Peyer's patch (tissue), 4 donors: ENCODE results near the gene MYO5C. TPM values are rescaled to one million over a fixed set of nuclear protein-coding genes. Genes with fewer than 3 reads are reported as not detected.
A peak's percentile ranks its signal among the peaks of the same experiment; 100 is the strongest.

ENCODE experiments used
- DNase-seq, 3 donors: peaks; one replicate each; pipeline ENCODE4 v3.0.0-alpha.2; 2017 to 2019
- H3K27ac ChIP-seq, 4 donors: fragments of 200-600 bp; sonication (generic); one replicate each; pipeline ENCODE4 v1.5.1; 2016 to 2019
- H3K27me3 ChIP-seq, 2 donors: fragments of 200-600 bp; sonication (generic); one replicate each; pipeline ENCODE4 v1.5.1; 2019
- H3K36me3 ChIP-seq, 3 donors: fragments of 200-600 bp; sonication (generic); one replicate each; pipeline ENCODE4 v1.5.1; 2016 to 2019
- H3K4me1 ChIP-seq, 4 donors: fragments of 200-600 bp; sonication (generic); one replicate each; pipeline ENCODE4 v1.5.1; 2016 to 2019
- H3K4me3 ChIP-seq, 4 donors: fragments of 200-600 bp; sonication (generic); 1 replicate in 3 of 4; 2 replicates in 1 of 4; pipeline ENCODE4 v1.5.1; 2016 to 2019; ENCODE audit warnings: mild to moderate bottlenecking in 1 of 4
- H3K9me3 ChIP-seq, 4 donors: fragments of 200-600 bp; sonication (generic); one replicate each; pipeline ENCODE4 v1.5.1; 2016 to 2019; ENCODE audit warnings: mild to moderate bottlenecking in 1 of 4
- CTCF ChIP-seq, 6 experiments: fragments of 450-650 bp in 4 of 6; fragments of 200-600 bp in 2 of 6; sonication (generic) in 1 of 6; IDR thresholded peaks; one replicate each; pipeline ENCODE4 v1.5.1; 2017 to 2019; ENCODE audit warnings: antibody characterized with exemption in 6 of 6, mild to moderate bottlenecking in 3 of 6, moderate library complexity in 1 of 6
- POLR2A ChIP-seq, 2 donors: fragments of 450-650 bp; IDR thresholded peaks; one replicate each; pipeline ENCODE4 v1.5.1; 2017; ENCODE audit warnings: antibody characterized with exemption in 2 of 2, mild to moderate bottlenecking in 2 of 2, moderate library complexity in 2 of 2
- total RNA-seq, 4 donors: library from RNA; depleted of rRNA; stranded (reverse); fragments of >200 nt; gene quantifications; one replicate each; pipeline ENCODE4 v1.1.0, GENCODE V29; 2016

The MYO5C gene
- total RNA-seq, 4 donors from 2014 or later = 29.1 to 60.2 (median 45.4) TPM

DNA sequence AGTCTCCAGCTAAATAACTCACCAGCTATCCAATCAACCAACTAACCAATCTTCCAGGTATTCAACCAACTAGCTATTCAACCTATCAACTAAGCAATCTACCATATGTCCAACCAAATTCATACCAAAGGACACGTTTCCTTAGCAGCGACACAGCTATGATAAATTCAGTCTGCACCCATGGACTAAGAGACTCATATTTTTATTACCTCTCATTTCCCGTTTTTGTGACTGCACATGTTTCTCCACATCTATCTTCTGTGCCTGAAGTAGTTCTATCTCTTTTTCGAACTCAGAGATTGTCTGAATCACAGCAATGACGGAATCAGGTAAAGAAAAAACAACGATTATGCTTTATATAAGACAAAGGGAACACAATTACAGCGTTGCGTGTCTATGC is 70.4 kb downstream of the MYO5C start:
- Histone ChIP-seq H3K36me3 (peaks cover 0 to 10% (median 0%) of the 10 kb centered on the region in 3 donors), H3K9me3 (no peaks in the 10 kb centered on the region), H3K4me1 (peaks cover 0 to 5% (median 0%) of the 10 kb centered on the region in 4 donors), H3K27me3 (no peaks in the 10 kb centered on the region), H3K4me3 (no peak overlapping the region), H3K27ac (peak overlapping the region in 1 of 4 donors; percentile 15)
- TF ChIP-seq CTCF (IDR thresholded peaks at IDR 0.05) (no peak), POLR2A (IDR thresholded peaks at IDR 0.05) (no peak)
- DNase-seq = no peak

DNA sequence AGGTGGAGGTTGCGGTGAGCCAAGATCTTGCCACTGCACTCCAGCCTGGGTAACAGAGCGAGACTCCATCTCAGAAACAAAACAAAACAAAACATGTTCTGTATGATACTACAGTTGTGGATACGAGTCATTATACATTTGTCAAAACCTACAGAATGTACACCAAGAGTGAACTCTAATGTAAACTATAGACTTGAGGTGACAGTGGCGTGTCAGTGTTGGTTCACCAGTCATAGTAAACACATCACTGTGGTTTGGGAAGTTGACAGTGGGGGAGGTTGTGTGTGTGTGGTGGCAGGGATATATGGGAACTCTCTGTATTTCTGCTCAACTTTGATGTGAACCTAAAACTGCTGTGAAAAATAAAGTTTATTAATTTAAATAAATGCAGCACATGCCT is 71.4 kb downstream of the MYO5C start:
- Histone ChIP-seq H3K27me3 (no peaks in the 10 kb centered on the region), H3K4me1 (peaks cover 0 to 1% (median 0%) of the 10 kb centered on the region in 4 donors), H3K36me3 (peaks cover 0 to 10% (median 0%) of the 10 kb centered on the region in 3 donors), H3K27ac (no peak overlapping the region), H3K9me3 (no peaks in the 10 kb centered on the region), H3K4me3 (no peak overlapping the region)
- no peak for TF ChIP-seq CTCF (IDR thresholded peaks at IDR 0.05)
- no peak for TF ChIP-seq POLR2A (IDR thresholded peaks at IDR 0.05)
- no peak for DNase-seq

- peaks cover 0 to 10% (median 0%) of the 10 kb centered on the region in 3 donors for H3K36me3 ChIP-seq
- peak overlapping the region in 2 of 4 donors; percentile 23 to 25 for H3K4me3 ChIP-seq
- H3K4me1 ChIP-seq = no peaks in the 10 kb centered on the region
- TF ChIP-seq POLR2A (IDR thresholded peaks at IDR 0.05) (no peak), CTCF (IDR thresholded peaks at IDR 0.05) (no peak)
- H3K27ac ChIP-seq = peak overlapping the region in 3 of 4 donors; percentile 32 to 81 (median 77)
- DNase-seq = no peak
- H3K27me3 ChIP-seq = no peaks in the 10 kb centered on the region
- no peaks in the 10 kb centered on the region for H3K9me3 ChIP-seq
Observed at GRCh38 chr15:52221730-52222129, 73.9 kb downstream of the MYO5C start.

GRCh38 chr15:52220937-52221660 is 74.5 kb downstream of the MYO5C start:
- Histone ChIP-seq H3K27ac (peak overlapping the region in 3 of 4 donors; percentile 32 to 81 (median 77)), H3K9me3 (no peaks in the 10 kb centered on the region), H3K4me3 (peak overlapping the region in 2 of 4 donors; percentile 23 to 25), H3K4me1 (no peaks in the 10 kb centered on the region), H3K27me3 (no peaks in the 10 kb centered on the region), H3K36me3 (peaks cover 0 to 10% (median 0%) of the 10 kb centered on the region in 3 donors)
- TF ChIP-seq CTCF (IDR thresholded peaks at IDR 0.05) (no peak), POLR2A (IDR thresholded peaks at IDR 0.05) (no peak)
- DNase-seq = no peak

DNA sequence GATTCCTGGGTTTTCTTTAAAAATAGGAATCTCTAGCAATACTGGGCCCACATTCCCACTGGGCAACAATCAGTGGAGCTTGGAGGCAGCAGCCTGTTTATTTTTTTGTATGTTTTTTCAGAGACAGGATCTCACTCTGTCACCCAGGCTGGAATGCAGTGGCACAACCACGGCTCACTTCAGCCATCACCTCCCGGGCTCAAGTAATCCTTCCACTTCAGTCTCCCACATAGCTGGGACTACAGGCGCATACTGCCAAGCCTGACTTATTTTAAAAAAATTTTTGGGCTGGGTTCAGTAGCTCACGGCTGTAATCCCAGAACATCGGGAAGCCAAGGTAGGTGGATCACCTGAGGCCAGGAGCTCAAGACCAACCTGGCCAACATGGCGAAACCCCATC is 75.4 kb downstream of the MYO5C start:
- H3K27ac ChIP-seq = peak overlapping the region in 1 of 4 donors; percentile 77
- no peak for DNase-seq
- H3K27me3 ChIP-seq = no peaks in the 10 kb centered on the region
- H3K9me3 ChIP-seq = no peaks in the 10 kb centered on the region
- no peak overlapping the region for H3K4me3 ChIP-seq
- H3K4me1 ChIP-seq = no peaks in the 10 kb centered on the region
- TF ChIP-seq POLR2A (IDR thresholded peaks at IDR 0.05) (no peak), CTCF (IDR thresholded peaks at IDR 0.05) (no peak)
- peaks cover 0 to 10% (median 0%) of the 10 kb centered on the region in 3 donors for H3K36me3 ChIP-seq
